Measurements from ENCODE around the gene RHOA.

RHOA gene

GRCh38 chr3:49327485-49327884 is 84.3 kb downstream of the RHOA start (continued):
- TF ChIP-seq, protein P1, sequence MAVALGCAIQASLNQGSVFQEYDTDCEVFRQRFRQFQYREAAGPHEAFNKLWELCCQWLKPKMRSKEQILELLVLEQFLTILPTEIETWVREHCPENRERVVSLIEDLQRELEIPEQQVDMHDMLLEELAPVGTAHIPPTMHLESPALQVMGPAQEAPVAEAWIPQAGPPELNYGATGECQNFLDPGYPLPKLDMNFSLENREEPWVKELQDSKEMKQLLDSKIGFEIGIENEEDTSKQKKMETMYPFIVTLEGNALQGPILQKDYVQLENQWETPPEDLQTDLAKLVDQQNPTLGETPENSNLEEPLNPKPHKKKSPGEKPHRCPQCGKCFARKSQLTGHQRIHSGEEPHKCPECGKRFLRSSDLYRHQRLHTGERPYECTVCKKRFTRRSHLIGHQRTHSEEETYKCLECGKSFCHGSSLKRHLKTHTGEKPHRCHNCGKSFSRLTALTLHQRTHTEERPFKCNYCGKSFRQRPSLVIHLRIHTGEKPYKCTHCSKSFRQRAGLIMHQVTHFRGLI (tag by site-specific recombination; IDR thresholded peaks at IDR 0.05): no peak
- TF ChIP-seq ZNF530 (tag by site-specific recombination; IDR thresholded peaks at IDR 0.05; ENCODE audit: low read depth) (no peak), ZNF670 (tag by site-specific recombination; IDR thresholded peaks at IDR 0.05; ENCODE audit: low read depth) (no peak), ZNF404 (tag by site-specific recombination; IDR thresholded peaks at IDR 0.05) (no peak), ZNF639 (tag by site-specific recombination; IDR thresholded peaks at IDR 0.05) (no peak), ZNF324 (tag by site-specific recombination; IDR thresholded peaks at IDR 0.05) (no peak), IKZF3 (tag by site-specific recombination; IDR thresholded peaks at IDR 0.05) (no peak)

GRCh38 chr3:49324768-49325167 is 87.0 kb downstream of the RHOA start:
- TF ChIP-seq ZNF529 (tag by site-specific recombination; IDR thresholded peaks at IDR 0.05; ENCODE audit: insufficient replicate concordance) (no peak), ZNF169 (tag by site-specific recombination; IDR thresholded peaks at IDR 0.05) (no peak), ZNF202 (tag by site-specific recombination; IDR thresholded peaks at IDR 0.05; ENCODE audit: borderline replicate concordance) (no peak), ZNF274 (IDR thresholded peaks at IDR 0.05; ENCODE audit: low read length) (no peak), ZNF274 (tag by site-specific recombination; IDR thresholded peaks at IDR 0.05; ENCODE audit: borderline replicate concordance) (no peak), MEIS1 (CRISPR knock-in tag; IDR thresholded peaks at IDR 0.05; ENCODE audit: borderline replicate concordance) (no peak), ZNF350 (tag by site-specific recombination; IDR thresholded peaks at IDR 0.05) (no peak), KLF10 (tag by site-specific recombination; IDR thresholded peaks at IDR 0.05) (no peak), ZNF148 (tag by site-specific recombination; IDR thresholded peaks at IDR 0.05; ENCODE audit: borderline replicate concordance) (no peak), CTCF (tag by site-specific recombination; IDR thresholded peaks at IDR 0.05) (no peak), ZNF155 (tag by site-specific recombination; IDR thresholded peaks at IDR 0.05) (no peak), FEZF1 (tag by site-specific recombination; IDR thresholded peaks at IDR 0.05) (no peak), ZNF404 (tag by site-specific recombination; IDR thresholded peaks at IDR 0.05) (no peak)
- TF ChIP-seq, protein P2, sequence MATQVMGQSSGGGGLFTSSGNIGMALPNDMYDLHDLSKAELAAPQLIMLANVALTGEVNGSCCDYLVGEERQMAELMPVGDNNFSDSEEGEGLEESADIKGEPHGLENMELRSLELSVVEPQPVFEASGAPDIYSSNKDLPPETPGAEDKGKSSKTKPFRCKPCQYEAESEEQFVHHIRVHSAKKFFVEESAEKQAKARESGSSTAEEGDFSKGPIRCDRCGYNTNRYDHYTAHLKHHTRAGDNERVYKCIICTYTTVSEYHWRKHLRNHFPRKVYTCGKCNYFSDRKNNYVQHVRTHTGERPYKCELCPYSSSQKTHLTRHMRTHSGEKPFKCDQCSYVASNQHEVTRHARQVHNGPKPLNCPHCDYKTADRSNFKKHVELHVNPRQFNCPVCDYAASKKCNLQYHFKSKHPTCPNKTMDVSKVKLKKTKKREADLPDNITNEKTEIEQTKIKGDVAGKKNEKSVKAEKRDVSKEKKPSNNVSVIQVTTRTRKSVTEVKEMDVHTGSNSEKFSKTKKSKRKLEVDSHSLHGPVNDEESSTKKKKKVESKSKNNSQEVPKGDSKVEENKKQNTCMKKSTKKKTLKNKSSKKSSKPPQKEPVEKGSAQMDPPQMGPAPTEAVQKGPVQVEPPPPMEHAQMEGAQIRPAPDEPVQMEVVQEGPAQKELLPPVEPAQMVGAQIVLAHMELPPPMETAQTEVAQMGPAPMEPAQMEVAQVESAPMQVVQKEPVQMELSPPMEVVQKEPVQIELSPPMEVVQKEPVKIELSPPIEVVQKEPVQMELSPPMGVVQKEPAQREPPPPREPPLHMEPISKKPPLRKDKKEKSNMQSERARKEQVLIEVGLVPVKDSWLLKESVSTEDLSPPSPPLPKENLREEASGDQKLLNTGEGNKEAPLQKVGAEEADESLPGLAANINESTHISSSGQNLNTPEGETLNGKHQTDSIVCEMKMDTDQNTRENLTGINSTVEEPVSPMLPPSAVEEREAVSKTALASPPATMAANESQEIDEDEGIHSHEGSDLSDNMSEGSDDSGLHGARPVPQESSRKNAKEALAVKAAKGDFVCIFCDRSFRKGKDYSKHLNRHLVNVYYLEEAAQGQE (tag by site-specific recombination; IDR thresholded peaks at IDR 0.05): no peak
- TF ChIP-seq, protein P3, sequence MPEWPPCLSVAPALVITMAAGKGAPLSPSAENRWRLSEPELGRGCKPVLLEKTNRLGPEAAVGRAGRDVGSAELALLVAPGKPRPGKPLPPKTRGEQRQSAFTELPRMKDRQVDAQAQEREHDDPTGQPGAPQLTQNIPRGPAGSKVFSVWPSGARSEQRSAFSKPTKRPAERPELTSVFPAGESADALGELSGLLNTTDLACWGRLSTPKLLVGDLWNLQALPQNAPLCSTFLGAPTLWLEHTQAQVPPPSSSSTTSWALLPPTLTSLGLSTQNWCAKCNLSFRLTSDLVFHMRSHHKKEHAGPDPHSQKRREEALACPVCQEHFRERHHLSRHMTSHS (tag by site-specific recombination; IDR thresholded peaks at IDR 0.05): no peak
- TF ChIP-seq, protein P1 (tag by site-specific recombination; IDR thresholded peaks at IDR 0.05): no peak
- Histone ChIP-seq H3K4me1 (ENCODE audit: control insufficient read depth, insufficient read depth, low read length) (no peaks in the 10 kb centered on the region), H3K9me3 (ENCODE audit: control insufficient read depth, insufficient read depth, low read depth, low read length) (no peaks in the 10 kb centered on the region), H3K27ac (ENCODE audit: extremely low read depth, low read depth, low read length) (no peak overlapping the region), H3K4me3 (ENCODE audit: low read depth, low read length) (no peak overlapping the region), H3K36me3 (ENCODE audit: control insufficient read depth in 2 of 2, insufficient read depth in 1 of 2, low read length in 2 of 2) (peaks cover 10 to 78% of the 10 kb centered on the region in 2 experiments; a peak in 2 of 3 replicates)
- CTCF ChIA-PET: interaction anchor here (0.6 kb wide), 1 partner anchor 301 kb away, joined by 3 read pairs; no protein-coding TSS in a partner anchor
- POLR2A ChIA-PET: no interaction called here

All from HEK293 (cell line).